HG03108 (cell line): ENCODE measurements around the gene PRLR.

Experiments
- ATAC-seq: cut with Tn5 transposase; IDR thresholded peaks from one replicate; pipeline ENCODE4 v1.9.1; 2021; ENCODE audit warnings: moderate library complexity; ENCODE audit not compliant: unreplicated experiment

PRLR gene

DNA sequence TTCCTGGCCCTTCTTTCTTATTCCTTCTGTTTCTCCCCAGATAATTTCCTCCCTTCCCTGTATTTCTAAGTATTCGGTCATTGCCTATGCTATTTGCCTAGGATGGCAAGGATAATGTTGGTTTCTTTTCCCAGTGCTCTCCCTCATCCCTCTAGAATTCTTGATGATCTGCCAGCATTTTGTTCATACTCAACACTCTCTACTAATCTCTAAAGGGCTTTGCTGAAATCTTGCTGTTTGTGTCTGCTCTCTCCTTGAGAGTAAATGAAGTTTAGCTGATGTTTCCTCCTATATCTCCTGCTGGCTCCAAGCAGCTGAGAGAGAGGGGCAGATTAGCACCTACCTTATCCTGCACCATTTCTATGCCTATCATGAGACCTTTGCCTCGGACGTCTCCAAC is 220.6 kb downstream of the PRLR start:
- no peak for ATAC-seq

GRCh38 chr5:35009019-35009418 is 221.3 kb downstream of the PRLR start:
- no peak for ATAC-seq

DNA sequence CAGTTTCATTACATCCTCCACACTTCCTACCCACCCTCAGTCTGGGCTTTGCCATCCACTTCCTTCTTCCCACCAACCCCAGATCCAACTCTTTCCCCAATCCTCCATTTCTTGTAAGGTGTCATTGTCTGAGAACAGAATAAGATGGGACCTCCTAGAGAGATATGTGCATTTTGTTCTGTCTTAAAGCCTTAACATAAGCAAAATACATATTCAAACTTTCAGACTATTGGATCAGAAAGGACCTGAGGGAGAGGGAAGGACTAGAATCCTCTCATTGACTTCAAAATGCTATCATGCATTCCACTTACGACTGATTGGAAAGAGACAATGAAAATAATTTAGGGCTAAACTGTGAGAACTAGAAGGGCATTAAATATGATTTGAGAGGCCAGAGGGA is 225.5 kb downstream of the PRLR start:
- no peak for ATAC-seq

- ATAC-seq = no peak
Measured at GRCh38 chr5:35004200-35004599, 226.1 kb downstream of the PRLR start.

GRCh38 chr5:35003018-35003957 is 227.0 kb downstream of the PRLR start:
- no peak for ATAC-seq

DNA sequence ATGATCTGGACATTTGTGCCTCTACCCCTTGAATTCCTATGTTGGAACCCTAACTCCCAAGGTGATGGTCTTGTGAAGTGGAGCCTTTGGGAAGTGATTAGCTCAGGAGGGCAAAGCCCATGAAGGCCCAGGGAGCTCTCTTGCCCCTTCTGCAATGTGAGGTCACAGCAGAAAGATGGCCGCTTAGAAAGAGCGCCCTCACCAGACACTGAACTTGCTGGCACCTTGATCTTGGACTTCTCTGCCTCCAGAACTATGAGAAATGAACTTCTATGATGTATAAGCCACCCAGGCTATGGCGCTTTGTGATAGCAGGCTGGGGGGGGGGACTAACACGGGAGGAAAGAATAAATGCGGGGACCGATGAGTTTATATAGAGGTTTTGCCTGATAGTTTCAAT is 227.8 kb downstream of the PRLR start:
- no peak for ATAC-seq

- no peak for ATAC-seq
Measured at GRCh38 chr5:35001842-35002241, 228.4 kb downstream of the PRLR start.
